Stomach smooth muscle (tissue), 2 donors: ENCODE results near the gene NFATC2IP.
"Not testable (repeated sequence)": the region's sequence is repeated elsewhere in the genome, so short reads cannot be mapped to it uniquely, and the experiment has no call there.

Experiments
- H3K27ac ChIP-seq: one replicate; pipeline ENCODE4 v1.7.0; 2013; ENCODE audit warnings: mild to moderate bottlenecking, low read length, inconsistent platforms
- H3K27me3 ChIP-seq, 2 donors: one replicate each; pipeline ENCODE4 v1.7.0; 2013; ENCODE audit warnings: low read length in 2 of 2; ENCODE audit not compliant: insufficient read depth in 2 of 2, control insufficient read depth in 1 of 2
- H3K36me3 ChIP-seq, 2 donors: one replicate each; pipeline ENCODE4 v1.7.0; 2013; ENCODE audit warnings: low read length in 2 of 2; ENCODE audit not compliant: control insufficient read depth in 2 of 2, insufficient read depth in 2 of 2
- H3K4me1 ChIP-seq: one replicate; pipeline ENCODE4 v1.7.0; 2013; ENCODE audit warnings: low read length; ENCODE audit not compliant: control insufficient read depth, insufficient read depth
- H3K4me3 ChIP-seq, 2 donors: one replicate each; pipeline ENCODE4 v1.7.0; 2013; ENCODE audit warnings: low read length in 2 of 2
- H3K9ac ChIP-seq, 2 donors: one replicate each; pipeline ENCODE4 v1.7.0; 2013; ENCODE audit warnings: low read length in 2 of 2, mild to moderate bottlenecking in 1 of 2
- H3K9me3 ChIP-seq, 2 donors: one replicate each; pipeline ENCODE4 v1.7.0; 2013; ENCODE audit warnings: low read length in 2 of 2; ENCODE audit not compliant: control insufficient read depth in 2 of 2
- donor health status: healthy.
- donor health status: Pancreatic carcinoma.

Gene NFATC2IP

GRCh38 chr16:28998837-28999236 lies 48.1 kb downstream of the NFATC2IP start:
- Histone ChIP-seq H3K9ac (no peak overlapping the region), H3K27ac (no peak overlapping the region), H3K27me3 (no peaks in the 10 kb centered on the region), H3K4me1 (no peaks in the 10 kb centered on the region), H3K36me3 (no peaks in the 10 kb centered on the region), H3K4me3 (no peak overlapping the region), H3K9me3 (no peaks in the 10 kb centered on the region)

- Histone ChIP-seq H3K9me3 (no peaks in the 10 kb centered on the region), H3K9ac (no peak overlapping the region), H3K4me3 (no peak overlapping the region), H3K4me1 (no peaks in the 10 kb centered on the region), H3K36me3 (no peaks in the 10 kb centered on the region), H3K27ac (no peak overlapping the region), H3K27me3 (no peaks in the 10 kb centered on the region)
These were observed 48.8 kb downstream of the NFATC2IP start for GRCh38 chr16:28999577-28999976.

- H3K27ac ChIP-seq, result no peak overlapping the region
These were observed 49.3 kb downstream of the NFATC2IP start for GRCh38 chr16:29000019-29000418.

GRCh38 chr16:29004496-29005139 lies 53.9 kb downstream of the NFATC2IP start:
- H3K36me3 ChIP-seq, H3K4me3 ChIP-seq, H3K27ac ChIP-seq, H3K9me3 ChIP-seq, H3K9ac ChIP-seq, H3K27me3 ChIP-seq, H3K4me1 ChIP-seq: not testable (repeated sequence)

More at GRCh38 chr16:29000019-29000418, 49.3 kb downstream of the NFATC2IP start:
- no peaks in the 10 kb centered on the region for H3K27me3 ChIP-seq
- H3K36me3 ChIP-seq, result no peaks in the 10 kb centered on the region
- no peak overlapping the region for H3K9ac ChIP-seq
- H3K4me3 ChIP-seq, result no peak overlapping the region
- H3K9me3 ChIP-seq, result no peaks in the 10 kb centered on the region
- H3K4me1 ChIP-seq, result no peaks in the 10 kb centered on the region

GRCh38 chr16:29007730-29008593 lies 57.2 kb downstream of the NFATC2IP start:
- Histone ChIP-seq H3K27ac (no peak overlapping the region), H3K9ac (no peak overlapping the region)

GRCh38 chr16:29009050-29009837 lies 58.5 kb downstream of the NFATC2IP start:
- Histone ChIP-seq H3K9ac (no peak overlapping the region), H3K27ac (no peak overlapping the region)

More at GRCh38 chr16:29007730-29008593, 57.2 kb downstream of the NFATC2IP start:
- H3K9me3 ChIP-seq, result no peaks in the 10 kb centered on the region
- H3K4me1 ChIP-seq, result no peaks in the 10 kb centered on the region
- H3K4me3 ChIP-seq, result no peak overlapping the region
- H3K27me3 ChIP-seq, result peaks cover 0 to 3% of the 10 kb centered on the region in 2 donors
- H3K36me3 ChIP-seq, result no peaks in the 10 kb centered on the region

GRCh38 chr16:29009838-29010166 lies 59.1 kb downstream of the NFATC2IP start:
- H3K4me3 ChIP-seq, result no peak overlapping the region
- H3K27ac ChIP-seq, result no peak overlapping the region
- peaks cover 0 to 3% of the 10 kb centered on the region in 2 donors for H3K27me3 ChIP-seq
- no peaks in the 10 kb centered on the region for H3K4me1 ChIP-seq
- no peaks in the 10 kb centered on the region for H3K36me3 ChIP-seq
- H3K9ac ChIP-seq, result no peak overlapping the region
- no peaks in the 10 kb centered on the region for H3K9me3 ChIP-seq

More at GRCh38 chr16:29009050-29009837, 58.5 kb downstream of the NFATC2IP start:
- H3K36me3 ChIP-seq, result no peaks in the 10 kb centered on the region
- H3K4me1 ChIP-seq, result no peaks in the 10 kb centered on the region
- peaks cover 0 to 3% of the 10 kb centered on the region in 2 donors for H3K27me3 ChIP-seq
- H3K9me3 ChIP-seq, result no peaks in the 10 kb centered on the region
- no peak overlapping the region for H3K4me3 ChIP-seq

GRCh38 chr16:29011112-29011511 lies 60.4 kb downstream of the NFATC2IP start:
- Histone ChIP-seq H3K27me3 (peaks cover 0 to 3% of the 10 kb centered on the region in 2 donors), H3K4me1 (no peaks in the 10 kb centered on the region), H3K9me3 (no peaks in the 10 kb centered on the region), H3K9ac (no peak overlapping the region), H3K36me3 (no peaks in the 10 kb centered on the region), H3K27ac (no peak overlapping the region), H3K4me3 (no peak overlapping the region)

GRCh38 chr16:29011851-29012250 lies 61.1 kb downstream of the NFATC2IP start:
- Histone ChIP-seq H3K4me1 (no peaks in the 10 kb centered on the region), H3K36me3 (no peaks in the 10 kb centered on the region), H3K9me3 (no peaks in the 10 kb centered on the region), H3K27me3 (peaks cover 0 to 3% of the 10 kb centered on the region in 2 donors), H3K9ac (no peak overlapping the region), H3K4me3 (no peak overlapping the region), H3K27ac (no peak overlapping the region)

- H3K9me3 ChIP-seq, result no peaks in the 10 kb centered on the region
- H3K36me3 ChIP-seq, result no peaks in the 10 kb centered on the region
- H3K9ac ChIP-seq, result no peak overlapping the region
- no peaks in the 10 kb centered on the region for H3K4me1 ChIP-seq
- H3K4me3 ChIP-seq, result no peak overlapping the region
- H3K27ac ChIP-seq, result no peak overlapping the region
- H3K27me3 ChIP-seq, result peaks cover 0 to 2% of the 10 kb centered on the region in 2 donors
These were observed 62.3 kb downstream of the NFATC2IP start for GRCh38 chr16:29012913-29013553.
